ENCODE data around the gene ERP27.

Gene ERP27

GRCh38 chr12:14930299-14930698, 8.0 kb downstream of the ERP27 start:
- no peaks in the 10 kb centered on the region for H3K9me3 ChIP-seq (ENCODE audit: control insufficient read depth, insufficient read depth, low read length)
- no peaks in the 10 kb centered on the region for H3K36me3 ChIP-seq (ENCODE audit: control insufficient read depth, insufficient read depth, low read length)
- no peak overlapping the region for H3K9ac ChIP-seq (ENCODE audit: low read depth, low read length)
- H3K4me1 ChIP-seq (ENCODE audit: control insufficient read depth, insufficient read depth, low read length) = no peaks in the 10 kb centered on the region
- no peaks in the 10 kb centered on the region for H3K27me3 ChIP-seq (ENCODE audit: control insufficient read depth, insufficient read depth, low read length)
- H3K4me3 ChIP-seq (ENCODE audit: low read depth, low read length) = no peak overlapping the region

GRCh38 chr12:14928931-14929330, 9.4 kb downstream of the ERP27 start:
- no peaks in the 10 kb centered on the region for H3K27me3 ChIP-seq (ENCODE audit: control insufficient read depth, insufficient read depth, low read length)
- no peaks in the 10 kb centered on the region for H3K4me1 ChIP-seq (ENCODE audit: control insufficient read depth, insufficient read depth, low read length)
- no peak overlapping the region for H3K4me3 ChIP-seq (ENCODE audit: low read depth, low read length)

DNA sequence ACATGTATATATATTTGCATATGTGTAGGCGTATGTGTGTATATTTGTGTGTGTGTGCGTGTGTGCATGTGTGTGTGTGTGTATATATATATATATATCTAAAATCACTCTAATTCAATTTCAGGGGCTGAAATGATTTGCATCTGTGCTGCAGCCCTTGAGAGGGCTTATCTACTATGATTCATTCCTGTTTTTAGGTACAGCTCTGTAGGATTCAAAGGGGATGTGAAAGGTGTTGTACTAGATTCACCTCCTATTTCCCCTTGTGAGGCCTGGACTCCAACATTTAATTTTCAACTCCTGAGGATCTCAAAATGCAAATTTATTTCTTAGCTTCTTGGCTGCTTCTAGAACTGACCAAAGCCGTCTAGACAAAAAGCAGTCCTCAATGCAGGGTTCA, 11.1 kb downstream of the ERP27 start:
- no peak overlapping the region for H3K4me3 ChIP-seq (ENCODE audit: low read depth, low read length)
- no peak overlapping the region for H3K9ac ChIP-seq (ENCODE audit: low read depth, low read length)
- H3K36me3 ChIP-seq (ENCODE audit: control insufficient read depth, insufficient read depth, low read length) = no peaks in the 10 kb centered on the region
- H3K27me3 ChIP-seq (ENCODE audit: control insufficient read depth, insufficient read depth, low read length) = no peaks in the 10 kb centered on the region
- H3K4me1 ChIP-seq (ENCODE audit: control insufficient read depth, insufficient read depth, low read length) = no peaks in the 10 kb centered on the region
- no peaks in the 10 kb centered on the region for H3K9me3 ChIP-seq (ENCODE audit: control insufficient read depth, insufficient read depth, low read length)

More at GRCh38 chr12:14928931-14929330, 9.4 kb downstream of the ERP27 start:
- Histone ChIP-seq H3K36me3 (ENCODE audit: control insufficient read depth, insufficient read depth, low read length) (no peaks in the 10 kb centered on the region), H3K9ac (ENCODE audit: low read depth, low read length) (no peak overlapping the region), H3K9me3 (ENCODE audit: control insufficient read depth, insufficient read depth, low read length) (no peaks in the 10 kb centered on the region)

GRCh38 chr12:14924541-14924940, 13.8 kb downstream of the ERP27 start:
- H3K4me3 ChIP-seq (ENCODE audit: low read depth, low read length) = no peak overlapping the region
- H3K4me1 ChIP-seq (ENCODE audit: control insufficient read depth, insufficient read depth, low read length) = no peaks in the 10 kb centered on the region
- no peaks in the 10 kb centered on the region for H3K36me3 ChIP-seq (ENCODE audit: control insufficient read depth, insufficient read depth, low read length)
- H3K9ac ChIP-seq (ENCODE audit: low read depth, low read length) = no peak overlapping the region
- no peaks in the 10 kb centered on the region for H3K27me3 ChIP-seq (ENCODE audit: control insufficient read depth, insufficient read depth, low read length)
- H3K9me3 ChIP-seq (ENCODE audit: control insufficient read depth, insufficient read depth, low read length) = no peaks in the 10 kb centered on the region

GRCh38 chr12:14923944-14924343, 14.4 kb downstream of the ERP27 start:
- Histone ChIP-seq H3K27me3 (ENCODE audit: control insufficient read depth, insufficient read depth, low read length) (no peaks in the 10 kb centered on the region), H3K9ac (ENCODE audit: low read depth, low read length) (no peak overlapping the region), H3K4me1 (ENCODE audit: control insufficient read depth, insufficient read depth, low read length) (no peaks in the 10 kb centered on the region), H3K9me3 (ENCODE audit: control insufficient read depth, insufficient read depth, low read length) (no peaks in the 10 kb centered on the region), H3K36me3 (ENCODE audit: control insufficient read depth, insufficient read depth, low read length) (no peaks in the 10 kb centered on the region), H3K4me3 (ENCODE audit: low read depth, low read length) (no peak overlapping the region)

DNA sequence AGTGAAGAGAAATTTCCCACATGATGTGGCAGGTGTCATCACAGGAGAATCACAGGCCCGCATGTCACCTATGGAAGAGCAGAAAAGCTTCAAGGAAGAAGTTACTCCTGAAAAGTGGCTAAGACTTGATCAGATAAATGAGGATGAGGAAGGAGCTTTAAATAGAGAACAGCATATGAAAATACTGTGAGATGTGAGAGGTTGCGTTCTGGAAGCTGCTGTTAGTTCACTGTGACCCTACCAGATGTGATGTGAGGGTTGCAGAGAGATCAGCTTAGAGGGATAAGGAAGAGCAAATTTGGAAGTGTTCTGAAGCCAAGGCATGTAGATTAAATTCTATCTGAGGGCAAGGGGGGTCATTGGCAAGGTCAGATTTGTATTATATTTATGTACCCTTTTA, 17.1 kb downstream of the ERP27 start:
- no peak overlapping the region for H3K9ac ChIP-seq (ENCODE audit: low read depth, low read length)
- H3K36me3 ChIP-seq (ENCODE audit: control insufficient read depth, insufficient read depth, low read length) = no peaks in the 10 kb centered on the region
- no peaks in the 10 kb centered on the region for H3K27me3 ChIP-seq (ENCODE audit: control insufficient read depth, insufficient read depth, low read length)
- H3K4me3 ChIP-seq (ENCODE audit: low read depth, low read length) = no peak overlapping the region
- H3K9me3 ChIP-seq (ENCODE audit: control insufficient read depth, insufficient read depth, low read length) = no peaks in the 10 kb centered on the region
- H3K4me1 ChIP-seq (ENCODE audit: control insufficient read depth, insufficient read depth, low read length) = no peaks in the 10 kb centered on the region

DNA sequence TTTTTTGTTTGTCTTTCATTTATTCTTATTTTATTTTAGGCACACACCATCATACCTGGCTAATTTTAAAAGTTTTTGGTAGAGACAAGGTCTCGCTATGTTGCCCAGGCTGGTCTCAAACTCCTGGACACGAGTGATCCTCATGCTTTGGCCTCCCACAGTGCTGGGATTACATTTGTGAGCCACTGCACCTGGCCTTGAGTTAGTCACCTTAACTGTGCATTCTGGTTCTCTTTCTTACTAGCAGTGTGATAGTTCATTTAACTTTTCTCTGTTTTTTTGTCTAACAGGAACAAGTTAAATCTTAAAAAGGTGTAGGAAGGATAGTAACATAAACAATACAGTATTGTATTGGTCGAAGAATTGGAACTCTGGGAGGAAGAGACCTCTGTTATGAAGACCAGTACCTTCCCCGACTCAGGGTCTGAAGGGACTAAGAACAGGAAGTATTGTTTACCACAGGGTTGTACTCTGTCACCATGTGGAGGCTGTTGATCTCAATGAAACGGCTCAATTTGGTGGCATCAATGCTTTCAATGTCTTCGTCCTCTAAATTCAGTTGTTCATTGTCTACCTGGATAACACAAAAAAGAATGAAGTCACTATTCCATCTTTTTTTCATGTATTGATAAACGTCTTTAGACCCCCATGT, 17.7 kb downstream of the ERP27 start:
- Histone ChIP-seq H3K27me3 (ENCODE audit: control insufficient read depth, insufficient read depth, low read length) (no peaks in the 10 kb centered on the region), H3K36me3 (ENCODE audit: control insufficient read depth, insufficient read depth, low read length) (no peaks in the 10 kb centered on the region), H3K4me1 (ENCODE audit: control insufficient read depth, insufficient read depth, low read length) (no peaks in the 10 kb centered on the region), H3K4me3 (ENCODE audit: low read depth, low read length) (no peak overlapping the region), H3K9me3 (ENCODE audit: control insufficient read depth, insufficient read depth, low read length) (no peaks in the 10 kb centered on the region), H3K9ac (ENCODE audit: low read depth, low read length) (no peak overlapping the region)

DNA sequence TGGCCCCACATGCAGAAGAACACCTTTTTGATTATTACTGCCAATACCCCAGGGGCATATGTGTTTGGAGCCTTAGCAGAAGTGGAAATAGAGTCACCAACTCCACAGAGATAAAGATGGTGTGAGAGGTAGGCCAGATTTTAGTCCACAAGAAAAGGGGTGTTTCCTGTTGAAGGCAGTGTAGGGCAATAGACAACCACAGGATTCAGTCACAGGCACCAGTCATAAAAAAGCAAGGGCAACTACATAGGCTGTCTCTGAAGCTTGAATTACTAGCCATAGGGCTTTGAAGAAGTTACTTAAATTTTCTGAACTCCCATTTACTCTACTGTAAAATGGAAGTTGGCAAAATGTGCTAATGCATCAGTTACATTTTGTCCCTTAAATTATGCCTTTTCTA, 18.9 kb downstream of the ERP27 start:
- H3K4me1 ChIP-seq (ENCODE audit: control insufficient read depth, insufficient read depth, low read length) = no peaks in the 10 kb centered on the region
- H3K9ac ChIP-seq (ENCODE audit: low read depth, low read length) = no peak overlapping the region
- no peaks in the 10 kb centered on the region for H3K9me3 ChIP-seq (ENCODE audit: control insufficient read depth, insufficient read depth, low read length)
- no peaks in the 10 kb centered on the region for H3K27me3 ChIP-seq (ENCODE audit: control insufficient read depth, insufficient read depth, low read length)
- H3K4me3 ChIP-seq (ENCODE audit: low read depth, low read length) = no peak overlapping the region
- H3K36me3 ChIP-seq (ENCODE audit: control insufficient read depth, insufficient read depth, low read length) = no peaks in the 10 kb centered on the region

DNA sequence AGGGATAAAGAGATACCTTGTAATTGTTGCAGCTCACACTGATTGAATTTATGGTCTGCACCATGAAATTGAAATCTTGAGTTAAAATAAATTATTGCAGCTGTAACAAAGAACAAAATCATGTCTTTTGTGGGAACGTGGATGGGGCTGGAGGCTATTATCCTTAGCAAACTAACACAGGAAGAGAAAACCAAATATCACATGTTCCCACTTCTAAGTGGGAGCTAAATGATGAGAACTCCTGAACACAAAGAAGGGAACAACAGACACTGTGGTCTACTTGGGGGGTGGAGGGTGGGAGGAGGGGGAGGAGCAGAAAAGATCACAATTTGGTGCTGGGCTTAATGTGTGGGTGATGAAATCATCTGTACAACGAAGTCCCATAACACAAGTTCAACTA, 22.6 kb downstream of the ERP27 start:
- H3K36me3 ChIP-seq (ENCODE audit: control insufficient read depth, insufficient read depth, low read length) = no peaks in the 10 kb centered on the region
- no peak overlapping the region for H3K4me3 ChIP-seq (ENCODE audit: low read depth, low read length)
- no peaks in the 10 kb centered on the region for H3K27me3 ChIP-seq (ENCODE audit: control insufficient read depth, insufficient read depth, low read length)
- no peaks in the 10 kb centered on the region for H3K4me1 ChIP-seq (ENCODE audit: control insufficient read depth, insufficient read depth, low read length)
- H3K9ac ChIP-seq (ENCODE audit: low read depth, low read length) = no peak overlapping the region
- no peaks in the 10 kb centered on the region for H3K9me3 ChIP-seq (ENCODE audit: control insufficient read depth, insufficient read depth, low read length)

DNA sequence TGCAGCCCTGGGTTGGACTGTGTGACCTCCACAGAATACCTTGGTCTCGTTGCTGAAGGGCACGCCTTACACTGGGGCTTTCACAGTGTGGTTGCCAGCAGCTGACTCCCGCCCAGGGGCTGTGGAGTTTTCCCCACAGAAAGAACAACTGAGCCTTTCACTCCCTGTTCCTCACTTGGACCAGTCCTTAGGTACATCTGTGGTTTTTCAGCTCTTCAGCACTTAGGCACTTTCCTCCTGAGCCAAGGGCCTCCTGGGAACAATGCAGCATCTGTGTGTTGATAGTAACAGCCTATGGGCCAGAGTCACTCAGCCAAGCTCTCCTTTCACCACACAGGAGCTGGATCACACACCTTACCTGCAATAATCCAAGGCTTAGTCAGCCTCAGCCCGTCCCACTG, 25.0 kb downstream of the ERP27 start:
- H3K36me3 ChIP-seq (ENCODE audit: control insufficient read depth, insufficient read depth, low read length) = no peaks in the 10 kb centered on the region
- H3K9me3 ChIP-seq (ENCODE audit: control insufficient read depth, insufficient read depth, low read length) = no peaks in the 10 kb centered on the region
- no peak overlapping the region for H3K4me3 ChIP-seq (ENCODE audit: low read depth, low read length)
- no peaks in the 10 kb centered on the region for H3K4me1 ChIP-seq (ENCODE audit: control insufficient read depth, insufficient read depth, low read length)
- H3K9ac ChIP-seq (ENCODE audit: low read depth, low read length) = no peak overlapping the region
- H3K27me3 ChIP-seq (ENCODE audit: control insufficient read depth, insufficient read depth, low read length) = no peaks in the 10 kb centered on the region

GRCh38 chr12:14911131-14911530, 27.2 kb downstream of the ERP27 start:
- Histone ChIP-seq H3K4me1 (ENCODE audit: control insufficient read depth, insufficient read depth, low read length) (no peaks in the 10 kb centered on the region), H3K36me3 (ENCODE audit: control insufficient read depth, insufficient read depth, low read length) (no peaks in the 10 kb centered on the region), H3K9ac (ENCODE audit: low read depth, low read length) (no peak overlapping the region), H3K27me3 (ENCODE audit: control insufficient read depth, insufficient read depth, low read length) (no peaks in the 10 kb centered on the region), H3K9me3 (ENCODE audit: control insufficient read depth, insufficient read depth, low read length) (no peaks in the 10 kb centered on the region), H3K4me3 (ENCODE audit: low read depth, low read length) (no peak overlapping the region)

DNA sequence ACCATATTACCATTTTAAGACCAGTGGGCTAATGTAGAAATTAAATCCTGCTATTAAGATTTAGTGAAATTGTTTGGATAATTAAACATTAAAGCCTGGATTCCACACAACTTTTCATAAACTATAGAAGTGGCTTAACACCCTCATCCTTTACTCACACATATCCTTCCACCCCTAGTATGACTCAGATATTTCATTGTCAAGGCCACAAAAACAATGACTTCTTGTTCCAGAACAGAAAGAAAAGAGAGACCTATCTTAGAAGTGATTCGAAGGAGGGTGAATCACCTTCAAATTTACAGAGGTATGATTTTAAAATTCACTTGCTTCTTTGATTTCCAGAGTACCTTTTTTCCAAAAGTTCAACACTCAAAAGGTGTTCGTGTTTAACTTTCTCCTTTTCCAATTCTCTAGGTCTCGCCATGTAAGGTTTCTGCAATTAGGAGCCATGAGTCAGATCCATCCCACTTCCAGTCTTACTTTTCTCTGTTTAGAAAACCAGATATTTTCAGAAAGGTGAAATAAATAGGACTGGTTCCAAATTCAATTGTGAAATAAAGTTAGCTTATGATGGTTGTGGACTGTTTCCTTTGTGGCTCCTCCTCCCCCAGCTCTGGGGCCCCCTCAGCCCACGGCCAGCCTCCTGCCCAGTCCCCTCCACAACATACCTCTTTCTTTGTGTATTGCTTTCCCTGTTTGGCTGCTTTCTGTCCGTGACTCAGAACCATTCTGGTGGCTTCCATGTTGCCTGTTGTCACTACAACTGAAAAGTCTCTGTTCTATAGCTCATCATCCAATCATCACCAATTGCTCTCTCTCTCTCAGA, 28.0 kb downstream of the ERP27 start:
- Histone ChIP-seq H3K9me3 (ENCODE audit: control insufficient read depth, insufficient read depth, low read length) (no peaks in the 10 kb centered on the region), H3K4me3 (ENCODE audit: low read depth, low read length) (no peak overlapping the region)

More for the DNA sequence above, 28.0 kb downstream of the ERP27 start:
- Histone ChIP-seq H3K4me1 (ENCODE audit: control insufficient read depth, insufficient read depth, low read length) (no peaks in the 10 kb centered on the region), H3K36me3 (ENCODE audit: control insufficient read depth, insufficient read depth, low read length) (no peaks in the 10 kb centered on the region), H3K27me3 (ENCODE audit: control insufficient read depth, insufficient read depth, low read length) (no peaks in the 10 kb centered on the region), H3K9ac (ENCODE audit: low read depth, low read length) (no peak overlapping the region)
